HepG2 (cell line): ENCODE measurements around the gene ITPK1. TPM values are rescaled to one million over a fixed set of nuclear protein-coding genes. Genes with fewer than 3 reads are reported as not detected.

Source experiments
- ATAC-seq: fragments of 200-7000 bp; cut with Tn5 transposase; 3 replicates; pipeline ENCODE4 v1.9.1; 2020; ENCODE audit warnings: mild to moderate bottlenecking, moderate library complexity
- BruUV-seq: library from RNA; stranded (reverse); fragments of 400-500 nt; replicated peaks from 2 replicates; lab custom pipeline; 2021; lab: Mats Ljungman, UMichigan
- CTCF ChIA-PET: fragments of 300-600 bp; formaldehyde crosslinking; extraction: SDS; loops from one replicate; lab custom pipeline; 2021; ENCODE audit warnings: low total read pairs, inconsistent platforms, low intra/inter-chr PET ratio; lab: Yijun Ruan, JAX
- POLR2A ChIA-PET: fragments of 350-600 bp; sonication (Branson Sonifier 250); formaldehyde crosslinking; loops from one replicate; lab custom pipeline; 2020; ENCODE audit warnings: antibody characterized with exemption, inconsistent platforms; lab: Yijun Ruan, JAX
- DNase-seq: peaks from one replicate; pipeline ENCODE4 v3.0.0-alpha.2; 2015; ENCODE audit warnings: low spot score
- FAIRE-seq: peaks from 3 replicates; lab custom pipeline; 2011; peaks lifted over from hg19 to GRCh38; lab: Jason Lieb, UNC
- H2AFZ ChIP-seq: one replicate; pipeline ENCODE4 v1.6.1; 2011; ENCODE audit warnings: low read length, inconsistent platforms
- H3K27ac ChIP-seq: fragments of 300-600 bp; 3 replicates; pipeline ENCODE4 v1.8.0; 2011; ENCODE audit warnings: mixed run types, mild to moderate bottlenecking, mixed read lengths, low read length, inconsistent platforms; ENCODE audit not compliant: insufficient read depth; ENCODE audit errors: extremely low read length
- H3K27me3 ChIP-seq, 2 experiments: fragments of 200-600 bp in 1 of 2; 2 replicates in 1 of 2; 3 replicates in 1 of 2; pipeline versions ENCODE4 v1.6.0 to v1.8.0; 2011; ENCODE audit warnings: low read length in 2 of 2, mild to moderate bottlenecking in 2 of 2, moderate library complexity in 2 of 2, inconsistent platforms in 1 of 2; ENCODE audit not compliant: insufficient read depth in 2 of 2, control insufficient read depth in 1 of 2
- H3K36me3 ChIP-seq, 2 experiments: fragments of 200-600 bp in 1 of 2; replicated peaks in 1 of 2; 2 replicates in 1 of 2; 3 replicates in 1 of 2; pipeline versions ENCODE4 v1.5.1 to v1.8.0; 2011; ENCODE audit warnings: low read length in 2 of 2, inconsistent platforms in 1 of 2; ENCODE audit not compliant: insufficient read depth in 2 of 2, control insufficient read depth in 1 of 2
- H3K4me1 ChIP-seq: 2 replicates; pipeline ENCODE4 v1.5.1; 2012; ENCODE audit warnings: low read length, inconsistent platforms; ENCODE audit not compliant: insufficient read depth
- H3K4me2 ChIP-seq: 2 replicates; pipeline ENCODE4 v1.6.0; 2011; ENCODE audit warnings: low read depth, low read length, inconsistent platforms
- H3K4me3 ChIP-seq, 3 experiments: fragments of 200-600 bp in 1 of 3; sonication (generic), shearing (Covaris generic) in 1 of 3; replicated peaks in 1 of 3; 2 replicates each; pipeline ENCODE4 v1.5.1; 2011 to 2016; ENCODE audit warnings: low read length in 3 of 3, inconsistent platforms in 2 of 3, low read depth in 2 of 3, mild to moderate bottlenecking in 2 of 3, control low read depth in 1 of 3, mixed read lengths in 1 of 3; ENCODE audit not compliant: insufficient read depth in 1 of 3
- H3K79me2 ChIP-seq: one replicate; pipeline ENCODE4 v1.6.1; 2011; ENCODE audit warnings: low read length, inconsistent platforms; ENCODE audit not compliant: insufficient read depth
- H3K9ac ChIP-seq: 2 replicates; pipeline ENCODE4 v1.6.0; 2011; ENCODE audit warnings: mild to moderate bottlenecking, low read depth, low read length, inconsistent platforms; ENCODE audit not compliant: insufficient read depth
- H3K9me3 ChIP-seq: 2 replicates; pipeline ENCODE4 v1.5.1; 2012; ENCODE audit warnings: mild to moderate bottlenecking, low read length
- H4K20me1 ChIP-seq: 2 replicates; pipeline ENCODE4 v1.6.0; 2011; ENCODE audit warnings: inconsistent platforms, mild to moderate bottlenecking, low read length, moderate library complexity; ENCODE audit not compliant: insufficient read depth
- AHR ChIP-seq: IDR thresholded peaks from 2 replicates; pipeline ENCODE4 v1.6.1; 2018; ENCODE audit warnings: missing genetic modification reagents, missing compliant biosample characterization
- CEBPG ChIP-seq: IDR thresholded peaks from 2 replicates; pipeline ENCODE4 v1.6.1; 2016
- DNMT1 ChIP-seq: sonication (generic); formaldehyde crosslinking; IDR thresholded peaks from 2 replicates; pipeline ENCODE4 v1.5.1; 2020; ENCODE audit warnings: mild to moderate bottlenecking, missing genetic modification reagents
- ELF3 ChIP-seq: IDR thresholded peaks from 2 replicates; pipeline ENCODE4 v1.6.1; 2016; ENCODE audit warnings: missing genetic modification reagents, missing compliant biosample characterization
- EP300 ChIP-seq, 3 experiments: sonication (generic) in 1 of 3; formaldehyde crosslinking in 1 of 3; IDR thresholded peaks; 2 replicates each; pipeline versions ENCODE4 v1.5.1 to v1.6.1; 2011 to 2020; ENCODE audit warnings: low read depth in 2 of 3, low read length in 2 of 3, borderline replicate concordance in 1 of 3, improper control_type of control experiment in 1 of 3, mild to moderate bottlenecking in 1 of 3, missing genetic modification reagents in 1 of 3, moderate library complexity in 1 of 3
- KLF6 ChIP-seq: IDR thresholded peaks from 2 replicates; pipeline ENCODE4 v1.8.0; 2016; ENCODE audit warnings: missing biosample characterization, missing genetic modification reagents
- MED1 ChIP-seq: sonication (generic); formaldehyde crosslinking; IDR thresholded peaks from 2 replicates; pipeline ENCODE4 v1.4.0; 2020; ENCODE audit warnings: missing genetic modification reagents
- SALL1 ChIP-seq: sonication (generic); formaldehyde crosslinking; IDR thresholded peaks from 2 replicates; pipeline ENCODE4 v1.8.0; 2022; ENCODE audit warnings: mild to moderate bottlenecking, missing genetic modification reagents
- SAP130 ChIP-seq: IDR thresholded peaks from 2 replicates; pipeline ENCODE4 v1.6.1; 2016; ENCODE audit warnings: low read depth
- SIN3B ChIP-seq: fragments of 150-350 bp; IDR thresholded peaks from 2 replicates; pipeline ENCODE4 v1.6.1; 2014; ENCODE audit warnings: low read length
- SMARCE1 ChIP-seq: fragments of 450-650 bp; IDR thresholded peaks from 2 replicates; pipeline ENCODE4 v1.6.1; 2017; ENCODE audit warnings: borderline replicate concordance
- STAG1 ChIP-seq: sonication (generic); formaldehyde crosslinking; IDR thresholded peaks from 2 replicates; pipeline ENCODE4 v1.4.0; 2020; ENCODE audit warnings: missing genetic modification reagents
- TBL1XR1 ChIP-seq: fragments of 150-350 bp; IDR thresholded peaks from 2 replicates; pipeline ENCODE4 v1.6.1; 2014; ENCODE audit warnings: borderline replicate concordance, low read length; ENCODE audit not compliant: partially characterized antibody
- TEAD2 ChIP-seq: sonication (generic); formaldehyde crosslinking; IDR thresholded peaks from 2 replicates; pipeline ENCODE4 v1.9.0; 2021; ENCODE audit warnings: missing genetic modification reagents
- ZFYVE20 ChIP-seq: sonication (generic); formaldehyde crosslinking; IDR thresholded peaks from 2 replicates; pipeline ENCODE4 v1.8.0; 2023; ENCODE audit warnings: low read depth, mild to moderate bottlenecking, moderate library complexity, missing genetic modification reagents, borderline replicate concordance
- ZNF230 ChIP-seq: sonication (generic); formaldehyde crosslinking; IDR thresholded peaks from 2 replicates; pipeline ENCODE4 v1.4.0; 2020; ENCODE audit warnings: mild to moderate bottlenecking, missing genetic modification reagents
- ZNF354B ChIP-seq: sonication (generic); formaldehyde crosslinking; IDR thresholded peaks from 2 replicates; pipeline ENCODE4 v1.8.0; 2022; ENCODE audit warnings: mild to moderate bottlenecking, missing genetic modification reagents
- ZNF605 ChIP-seq: sonication (generic); formaldehyde crosslinking; IDR thresholded peaks from 2 replicates; pipeline ENCODE4 v1.8.0; 2022; ENCODE audit warnings: mild to moderate bottlenecking, missing genetic modification reagents
- WGBS: methylation state at CpG from one replicate; pipeline ENCODE4 v1.1.6; 2017; ENCODE audit warnings: low lambda C conversion rate; 5-methylcytosine and 5-hydroxymethylcytosine counted together
- in situ Hi-C: cut with HindIII; loops from 2 replicates; pipeline ENCODE4 v1.10.0; 2017; ENCODE audit warnings: low pct_unique_long_range_greater_than_20kb; ENCODE audit not compliant: extremely low pct_ligation_motif_present
- intact Hi-C: fragments of 100-400 bp; cut with micrococcal nuclease; formaldehyde crosslinking; loops from one replicate; pipeline ENCODE4 v1.10.0; 2022; ENCODE audit not compliant: unreplicated experiment
- polyA plus RNA-seq, 8 experiments: library from polyadenylated mRNA; depleted of rRNA in 3 of 8; stranded (reverse) in 7 of 8; unstranded in 1 of 8; fragments of >200 nt; fragmentation: Illumina TruSeq in 4 of 8; extraction: Trizol in 4 of 8; gene quantifications; 2 replicates each; pipeline versions ENCODE4 v1.2.1 to v1.2.3, GENCODE V29; 2011 to 2016; ENCODE audit warnings: low read depth in 4 of 8, missing spikeins in 1 of 8, mixed read lengths in 1 of 8; ENCODE audit not compliant: insufficient read depth in 1 of 8
- total RNA-seq, 5 experiments: library from RNA; depleted of rRNA; stranded (reverse); fragments of >200 nt; fragmentation: Illumina TruSeq; extraction: Trizol; gene quantifications; 2 replicates each; pipeline ENCODE4 v1.2.3, GENCODE V29; 2016; ENCODE audit warnings: low read depth in 1 of 5
- TF ChIP-seq, protein P1 (sequence below): sonication (generic); formaldehyde crosslinking; IDR thresholded peaks from 2 replicates; pipeline ENCODE4 v1.5.1; 2020; ENCODE audit warnings: mild to moderate bottlenecking, missing genetic modification reagents, moderate library complexity
- TF ChIP-seq, protein P2 (sequence below): sonication (generic); formaldehyde crosslinking; IDR thresholded peaks from 2 replicates; pipeline ENCODE4 v1.5.1; 2020; ENCODE audit warnings: missing genetic modification reagents, mild to moderate bottlenecking, borderline replicate concordance

Gene ITPK1
- total and polyA plus RNA-seq, 2 of the 13 experiments (the other 11 are each of a cell fraction or from before 2014, with no cell fraction given) = 20.5 to 47.5 TPM

DNA sequence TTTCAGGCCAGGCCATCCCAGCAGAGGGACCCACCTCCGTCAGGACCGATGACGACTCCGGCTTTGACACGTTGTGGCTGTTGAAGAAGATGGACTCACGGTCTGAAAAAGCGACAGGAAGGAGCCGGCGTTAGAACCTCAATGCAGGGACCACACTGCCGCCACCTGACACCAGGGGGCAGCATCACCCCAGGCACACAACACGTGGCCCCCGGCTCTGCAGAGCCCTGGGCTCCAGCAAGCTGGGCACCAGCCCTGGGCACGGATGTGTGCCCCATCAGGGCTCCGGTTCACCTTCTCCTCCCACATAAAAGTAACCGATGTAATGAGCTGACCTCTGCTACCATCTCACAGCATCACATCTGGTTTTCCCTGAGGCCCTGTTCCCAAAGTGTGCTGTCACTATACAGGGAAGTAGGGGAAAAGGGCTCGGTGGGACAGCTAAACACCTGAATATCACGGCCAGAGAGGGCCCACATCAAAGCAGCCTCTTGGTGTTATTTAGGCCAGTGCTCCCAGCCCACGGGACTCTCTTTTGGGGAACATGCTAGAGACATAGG is 163.7 kb downstream of the ITPK1 start (continued):
- TF ChIP-seq, protein P1, sequence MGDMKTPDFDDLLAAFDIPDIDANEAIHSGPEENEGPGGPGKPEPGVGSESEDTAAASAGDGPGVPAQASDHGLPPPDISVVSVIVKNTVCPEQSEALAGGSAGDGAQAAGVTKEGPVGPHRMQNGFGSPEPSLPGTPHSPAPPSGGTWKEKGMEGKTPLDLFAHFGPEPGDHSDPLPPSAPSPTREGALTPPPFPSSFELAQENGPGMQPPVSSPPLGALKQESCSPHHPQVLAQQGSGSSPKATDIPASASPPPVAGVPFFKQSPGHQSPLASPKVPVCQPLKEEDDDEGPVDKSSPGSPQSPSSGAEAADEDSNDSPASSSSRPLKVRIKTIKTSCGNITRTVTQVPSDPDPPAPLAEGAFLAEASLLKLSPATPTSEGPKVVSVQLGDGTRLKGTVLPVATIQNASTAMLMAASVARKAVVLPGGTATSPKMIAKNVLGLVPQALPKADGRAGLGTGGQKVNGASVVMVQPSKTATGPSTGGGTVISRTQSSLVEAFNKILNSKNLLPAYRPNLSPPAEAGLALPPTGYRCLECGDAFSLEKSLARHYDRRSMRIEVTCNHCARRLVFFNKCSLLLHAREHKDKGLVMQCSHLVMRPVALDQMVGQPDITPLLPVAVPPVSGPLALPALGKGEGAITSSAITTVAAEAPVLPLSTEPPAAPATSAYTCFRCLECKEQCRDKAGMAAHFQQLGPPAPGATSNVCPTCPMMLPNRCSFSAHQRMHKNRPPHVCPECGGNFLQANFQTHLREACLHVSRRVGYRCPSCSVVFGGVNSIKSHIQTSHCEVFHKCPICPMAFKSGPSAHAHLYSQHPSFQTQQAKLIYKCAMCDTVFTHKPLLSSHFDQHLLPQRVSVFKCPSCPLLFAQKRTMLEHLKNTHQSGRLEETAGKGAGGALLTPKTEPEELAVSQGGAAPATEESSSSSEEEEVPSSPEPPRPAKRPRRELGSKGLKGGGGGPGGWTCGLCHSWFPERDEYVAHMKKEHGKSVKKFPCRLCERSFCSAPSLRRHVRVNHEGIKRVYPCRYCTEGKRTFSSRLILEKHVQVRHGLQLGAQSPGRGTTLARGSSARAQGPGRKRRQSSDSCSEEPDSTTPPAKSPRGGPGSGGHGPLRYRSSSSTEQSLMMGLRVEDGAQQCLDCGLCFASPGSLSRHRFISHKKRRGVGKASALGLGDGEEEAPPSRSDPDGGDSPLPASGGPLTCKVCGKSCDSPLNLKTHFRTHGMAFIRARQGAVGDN (CRISPR knock-in tag) = peak; percentile 66
- TF ChIP-seq AHR (CRISPR knock-in tag) = no peak
- peak; percentile 37; the same call in 1 of the 2 replicates for TF ChIP-seq SALL1 (CRISPR knock-in tag)
- no peak for TF ChIP-seq ZNF605 (CRISPR knock-in tag)
- 0 out of 2 replicates have a peak, but pooled peaks have one; percentile 30 for TF ChIP-seq ELF3 (CRISPR knock-in tag)
- TF ChIP-seq STAG1 (CRISPR knock-in tag) = peak; percentile 99
- TF ChIP-seq EP300 (IDR thresholded peaks at IDR 0.05; ENCODE audit: low read depth in 2 of 2, low read length in 2 of 2) = no peak
- TF ChIP-seq EP300 (CRISPR knock-in tag; IDR thresholded peaks at IDR 0.05; ENCODE audit: borderline replicate concordance) = no peak

DNA sequence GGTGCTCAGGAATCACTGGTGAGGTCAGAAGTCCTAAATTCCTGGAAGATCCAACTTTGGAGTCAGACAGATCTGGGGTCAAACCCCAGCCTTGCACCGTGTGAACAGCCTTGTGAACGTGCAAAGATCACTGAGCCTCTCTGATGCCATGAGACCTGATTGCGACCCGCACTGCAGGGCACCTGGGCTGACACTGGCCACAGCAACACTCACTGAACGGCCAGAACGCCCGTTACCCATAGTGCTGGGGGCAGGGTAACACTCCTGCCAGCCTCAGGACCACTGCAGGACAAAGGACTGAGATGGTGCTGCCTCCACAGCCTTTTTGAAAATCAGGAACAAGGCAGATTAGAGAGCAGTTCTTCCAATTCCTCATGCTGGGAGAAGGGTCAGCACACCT is 164.5 kb downstream of the ITPK1 start:
- Histone ChIP-seq H2AFZ (no peak overlapping the region), H3K27me3 (no peaks in the 10 kb centered on the region; a peak in 1 of 5 replicates), H3K4me3 (no peak overlapping the region), H3K27ac (no peak overlapping the region), H3K9ac (no peak overlapping the region), H4K20me1 (no peaks in the 10 kb centered on the region), H3K36me3 (peaks cover 7 to 11% of the 10 kb centered on the region in 2 experiments; a peak in 1 of 5 replicates), H3K9me3 (no peaks in the 10 kb centered on the region), H3K79me2 (no peaks in the 10 kb centered on the region), H3K4me2 (no peak overlapping the region), H3K4me1 (no peaks in the 10 kb centered on the region)
- ChIA-PET POLR2A (no interaction called here), CTCF (interaction anchor here (0.7 to 1.6 kb wide), 7 partner anchors 161 to 268 kb away, joined by 3 to 32 read pairs (median 6); partner anchors contain the start of gene ITPK1)
- intact Hi-C loops (no loop called here), in situ Hi-C loops (loop anchor here (5.0 to 10.0 kb wide), 2 partner anchors 164 to 186 kb away; partner anchors contain the start of gene ITPK1)
- no peak for FAIRE-seq
- 67% methylated on average over 4 of the region's 7 CpGs for WGBS
- no peak for ATAC-seq
- no TSS peak for BruUV-seq
- no peak for DNase-seq
- no peak for TF ChIP-seq ZNF230 (CRISPR knock-in tag)
- TF ChIP-seq SMARCE1 = no peak
- TF ChIP-seq CEBPG (CRISPR knock-in tag) = no peak
- TF ChIP-seq SIN3B = no peak
- TF ChIP-seq TEAD2 (CRISPR knock-in tag) = no peak
- TF ChIP-seq ZNF354B (CRISPR knock-in tag) = no peak
- no peak for TF ChIP-seq ZFYVE20
- TF ChIP-seq TBL1XR1 = no peak
- no peak for TF ChIP-seq KLF6 (CRISPR knock-in tag)
- TF ChIP-seq, protein P2, sequence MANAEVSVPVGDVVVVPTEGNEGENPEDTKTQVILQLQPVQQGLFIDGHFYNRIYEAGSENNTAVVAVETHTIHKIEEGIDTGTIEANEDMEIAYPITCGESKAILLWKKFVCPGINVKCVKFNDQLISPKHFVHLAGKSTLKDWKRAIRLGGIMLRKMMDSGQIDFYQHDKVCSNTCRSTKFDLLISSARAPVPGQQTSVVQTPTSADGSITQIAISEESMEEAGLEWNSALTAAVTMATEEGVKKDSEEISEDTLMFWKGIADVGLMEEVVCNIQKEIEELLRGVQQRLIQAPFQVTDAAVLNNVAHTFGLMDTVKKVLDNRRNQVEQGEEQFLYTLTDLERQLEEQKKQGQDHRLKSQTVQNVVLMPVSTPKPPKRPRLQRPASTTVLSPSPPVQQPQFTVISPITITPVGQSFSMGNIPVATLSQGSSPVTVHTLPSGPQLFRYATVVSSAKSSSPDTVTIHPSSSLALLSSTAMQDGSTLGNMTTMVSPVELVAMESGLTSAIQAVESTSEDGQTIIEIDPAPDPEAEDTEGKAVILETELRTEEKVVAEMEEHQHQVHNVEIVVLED = no peak
- no peak for TF ChIP-seq MED1 (CRISPR knock-in tag)
- TF ChIP-seq DNMT1 = no peak
- TF ChIP-seq SAP130 = no peak
